ENCODE results near the gene IFNK. TPM values are rescaled to one million over a fixed set of nuclear protein-coding genes. Genes with fewer than 3 reads are reported as not detected.

The IFNK gene
- polyA plus RNA-seq, 1 of the 3 experiments (the other 2 are of a cell fraction), result not detected

GRCh38 chr9:27495480-27496134 is 28.5 kb upstream of the IFNK start:
- DNase-seq, result no peak
- Histone ChIP-seq H3F3A (replicated peaks; ENCODE audit: insufficient read depth) (peaks cover 15% of the 10 kb centered on the region), H3K4me1 (ENCODE audit: control insufficient read depth in 1 of 2, insufficient read depth in 2 of 2, low read depth in 1 of 2, low read length in 1 of 2) (no peaks in the 10 kb centered on the region; a peak in 2 of 4 replicates)

GRCh38 chr9:27496135-27496504 is 28.0 kb upstream of the IFNK start:
- TF ChIP-seq ZBTB33 (IDR thresholded peaks at IDR 0.05; ENCODE audit: borderline replicate concordance, low read depth) (no peak), GATA2 (CRISPR knock-in tag; IDR thresholded peaks at IDR 0.05) (no peak), RXRA (IDR thresholded peaks at IDR 0.05; ENCODE audit: borderline replicate concordance, low read depth) (no peak), SIN3A (IDR thresholded peaks at IDR 0.05; ENCODE audit: borderline replicate concordance, low read depth, low read length) (no peak), FOXJ3 (CRISPR knock-in tag; IDR thresholded peaks at IDR 0.05) (no peak), JUND (IDR thresholded peaks at IDR 0.05) (no peak), PBX3 (IDR thresholded peaks at IDR 0.05) (no peak), EZH2phosphoT487 (IDR thresholded peaks at IDR 0.05; ENCODE audit: borderline replicate concordance, low read depth) (no peak), USF2 (IDR thresholded peaks at IDR 0.05; ENCODE audit: borderline replicate concordance, low read depth, low read length) (no peak), RAD21 (IDR thresholded peaks at IDR 0.05; ENCODE audit: low read length) (no peak), USF1 (IDR thresholded peaks at IDR 0.05; ENCODE audit: borderline replicate concordance, low read depth) (no peak)
- Histone ChIP-seq H3K9me3 (no peaks in the 10 kb centered on the region), H3K9me2 (no peaks in the 10 kb centered on the region), H3K27ac (ENCODE audit: low read depth in 2 of 2, low read length in 1 of 2) (no peak overlapping the region), H2AFZ (ENCODE audit: low read depth) (no peak overlapping the region), H3K9ac (no peak overlapping the region), H3K79me2 (ENCODE audit: insufficient read depth) (no peaks in the 10 kb centered on the region), H3K4me2 (no peak overlapping the region), H4K20me1 (ENCODE audit: insufficient read depth) (no peaks in the 10 kb centered on the region), H3K36me3 (replicated peaks in 1 of 2; ENCODE audit: control insufficient read depth in 1 of 2, insufficient read depth in 2 of 2, low read length in 1 of 2) (no peaks in the 10 kb centered on the region), H3K4me1 (ENCODE audit: control insufficient read depth in 1 of 2, insufficient read depth in 2 of 2, low read depth in 1 of 2, low read length in 1 of 2) (no peaks in the 10 kb centered on the region; a peak in 2 of 4 replicates), H3F3A (replicated peaks; ENCODE audit: insufficient read depth) (peaks cover 11% of the 10 kb centered on the region), H3K4me3 (ENCODE audit: low read depth in 2 of 2, low read length in 1 of 2) (no peak overlapping the region), H3K27me3 (ENCODE audit: insufficient read depth) (no peaks in the 10 kb centered on the region)
- 66% methylated on average over 3 of the region's 3 CpGs for WGBS (ENCODE audit: low lambda C conversion rate)
- ChIA-PET POLR2A (no interaction called here), CTCF (no interaction called here)
- DNase-seq, result no peak

More at GRCh38 chr9:27495480-27496134, 28.5 kb upstream of the IFNK start:
- no peak overlapping the region for H3K9ac ChIP-seq
- whole genome bisulfite sequencing (ENCODE audit: low lambda C conversion rate), result 76% methylated on average over 3 of the region's 3 CpGs
- H3K9me3 ChIP-seq, result no peaks in the 10 kb centered on the region
- H3K79me2 ChIP-seq (ENCODE audit: insufficient read depth), result no peaks in the 10 kb centered on the region
- ChIA-PET CTCF (interaction anchor here (0.7 kb wide), 1 partner anchor 20 kb away, joined by 3 read pairs; no protein-coding TSS in a partner anchor), POLR2A (no interaction called here)
- H2AFZ ChIP-seq (ENCODE audit: low read depth), result no peak overlapping the region
- no peaks in the 10 kb centered on the region for H3K36me3 ChIP-seq (replicated peaks in 1 of 2; ENCODE audit: control insufficient read depth in 1 of 2, insufficient read depth in 2 of 2, low read length in 1 of 2)
- H3K9me2 ChIP-seq, result no peaks in the 10 kb centered on the region
- no peak overlapping the region for H3K4me3 ChIP-seq (ENCODE audit: low read depth in 2 of 2, low read length in 1 of 2)
- no peaks in the 10 kb centered on the region for H4K20me1 ChIP-seq (ENCODE audit: insufficient read depth)
- no peak overlapping the region for H3K4me2 ChIP-seq
- no peaks in the 10 kb centered on the region for H3K27me3 ChIP-seq (ENCODE audit: insufficient read depth)
- TF ChIP-seq FOXJ3 (CRISPR knock-in tag; IDR thresholded peaks at IDR 0.05) (no peak), POLR2AphosphoS5 (IDR thresholded peaks at IDR 0.05; ENCODE audit: low read depth, low read length) (no peak), RCOR1 (IDR thresholded peaks at IDR 0.05; ENCODE audit: low read length) (no peak), USF2 (IDR thresholded peaks at IDR 0.05; ENCODE audit: borderline replicate concordance, low read depth, low read length) (no peak), EZH2phosphoT487 (IDR thresholded peaks at IDR 0.05; ENCODE audit: borderline replicate concordance, low read depth) (no peak), YY1 (IDR thresholded peaks at IDR 0.05; ENCODE audit: low read depth) (no peak), NRF1 (IDR thresholded peaks at IDR 0.05; ENCODE audit: low read depth, low read length) (no peak), RAD21 (IDR thresholded peaks at IDR 0.05; ENCODE audit: low read length) (no peak), TCF12 (IDR thresholded peaks at IDR 0.05) (no peak), FOSL2 (IDR thresholded peaks at IDR 0.05; ENCODE audit: borderline replicate concordance, low read depth) (no peak)
- H3K27ac ChIP-seq (ENCODE audit: low read depth in 2 of 2, low read length in 1 of 2), result no peak overlapping the region
